Neural progenitor cell (in vitro differentiated cells): ENCODE results near the gene RAB17. TPM values are rescaled to one million over a fixed set of nuclear protein-coding genes. Genes with fewer than 3 reads are reported as not detected.

ENCODE experiments used
- DNase-seq: peaks from one replicate; pipeline ENCODE4 v3.0.0-alpha.2; 2016; ENCODE audit warnings: low spot score
- H2AFZ ChIP-seq: fragments of 200-600 bp; sonication (generic); replicated peaks from 2 replicates; pipeline ENCODE4 v1.6.1; 2016; ENCODE audit warnings: antibody characterized with exemption
- H3F3A ChIP-seq: fragments of 200-600 bp; sonication (generic); 2 replicates; pipeline ENCODE4 v1.6.1; 2016; ENCODE audit warnings: antibody characterized with exemption, low read depth
- H3K27ac ChIP-seq: fragments of 200-600 bp; sonication (generic); 2 replicates; pipeline ENCODE4 v1.5.1; 2016; ENCODE audit warnings: mild to moderate bottlenecking
- H3K27me3 ChIP-seq: fragments of 200-600 bp; sonication (generic); 2 replicates; pipeline ENCODE4 v1.6.1; 2016; ENCODE audit warnings: mild to moderate bottlenecking, moderate library complexity
- H3K36me3 ChIP-seq: fragments of 200-600 bp; sonication (generic); 2 replicates; pipeline ENCODE4 v1.5.1; 2016
- H3K4me1 ChIP-seq: fragments of 200-600 bp; sonication (generic); 2 replicates; pipeline ENCODE4 v1.6.1; 2016; ENCODE audit warnings: mixed run types
- H3K4me2 ChIP-seq: fragments of 200-600 bp; sonication (generic); 2 replicates; pipeline ENCODE4 v1.6.1; 2016
- H3K4me3 ChIP-seq: fragments of 200-600 bp; sonication (generic); 2 replicates; pipeline ENCODE4 v1.5.1; 2016
- H3K79me2 ChIP-seq: fragments of 200-600 bp; sonication (generic); 2 replicates; pipeline ENCODE4 v1.6.1; 2016; ENCODE audit warnings: low read depth
- H3K9ac ChIP-seq: fragments of 200-600 bp; sonication (generic); 2 replicates; pipeline ENCODE4 v1.6.1; 2016
- H3K9me3 ChIP-seq: fragments of 200-600 bp; sonication (generic); 2 replicates; pipeline ENCODE4 v1.5.1; 2016; ENCODE audit warnings: low read depth
- H4K20me1 ChIP-seq: fragments of 200-600 bp; sonication (generic); 2 replicates; pipeline ENCODE4 v1.6.1; 2016; ENCODE audit warnings: low read depth
- H3K27ac Mint-ChIP-seq: 3 replicates; pipeline ENCODE4 v1.8.0; 2021; ENCODE audit warnings: mixed read lengths
- H3K27me3 Mint-ChIP-seq: 2 replicates; pipeline ENCODE4 v1.8.0; 2022; ENCODE audit warnings: low read depth, mild to moderate bottlenecking, inconsistent platforms, moderate library complexity, mixed read lengths; ENCODE audit not compliant: insufficient read depth
- H3K36me3 Mint-ChIP-seq: 3 replicates; pipeline ENCODE4 v1.8.0; 2021; ENCODE audit warnings: mixed read lengths
- H3K4me1 Mint-ChIP-seq: 3 replicates; pipeline ENCODE4 v1.8.0; 2021; ENCODE audit warnings: mixed read lengths
- H3K4me3 Mint-ChIP-seq: 3 replicates; pipeline ENCODE4 v1.8.0; 2021; ENCODE audit warnings: mild to moderate bottlenecking, moderate library complexity, mixed read lengths
- H3K9me3 Mint-ChIP-seq: 3 replicates; pipeline ENCODE4 v1.8.0; 2020; ENCODE audit warnings: mixed read lengths
- EZH2 ChIP-seq: fragments of 200-600 bp; sonication (generic); IDR thresholded peaks from 2 replicates; pipeline ENCODE4 v1.6.1; 2017; ENCODE audit warnings: antibody characterized with exemption, mild to moderate bottlenecking, moderate library complexity
- EZH2phosphoT487 ChIP-seq: fragments of 200-600 bp; sonication (generic); IDR thresholded peaks from 2 replicates; pipeline ENCODE4 v1.6.1; 2017; ENCODE audit warnings: antibody characterized with exemption
- total RNA-seq: library from RNA; depleted of rRNA; stranded (reverse); fragments of >200 nt; gene quantifications from 2 replicates; pipeline ENCODE4 v1.2.3, GENCODE V29; 2015; ENCODE audit warnings: low replicate concordance
- TF ChIP-seq, protein P1 (sequence below): fragments of 200-600 bp; sonication (generic); IDR thresholded peaks from 2 replicates; pipeline ENCODE4 v1.5.1; 2017; ENCODE audit warnings: antibody characterized with exemption, mild to moderate bottlenecking

Gene RAB17
- total RNA-seq, 1 donor from 2014 or later = not detected

DNA sequence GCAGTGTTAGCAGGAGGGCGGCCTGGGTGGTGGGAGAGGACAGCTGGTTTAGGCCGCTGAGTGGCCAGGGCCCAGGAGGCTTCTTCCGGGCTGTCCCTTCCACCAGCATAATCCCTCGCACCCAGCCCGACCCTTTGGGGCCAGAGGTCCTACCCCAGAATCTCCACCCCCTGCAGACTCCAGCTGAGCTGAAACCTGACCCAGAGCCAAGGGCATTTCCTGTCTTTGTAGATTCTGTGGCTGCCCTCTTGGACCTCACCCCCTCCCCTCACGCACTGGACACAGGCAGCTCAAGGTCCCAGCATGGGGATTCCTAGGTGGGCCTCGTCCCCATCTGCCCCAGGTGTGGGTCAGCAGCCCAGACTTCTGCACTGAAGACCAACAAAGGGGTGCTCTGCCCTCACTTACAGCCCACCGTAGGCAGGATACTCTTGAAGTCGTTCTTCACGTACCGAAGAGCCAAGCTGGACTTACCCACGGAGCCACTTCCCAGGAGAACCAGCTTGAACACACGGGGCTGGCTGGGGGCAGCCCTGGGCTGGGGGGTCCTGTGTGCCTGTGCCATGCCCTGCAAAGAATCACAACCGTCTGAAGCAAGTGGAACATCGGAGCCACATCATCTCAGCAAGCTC is 4.8 kb downstream of the RAB17 start:
- Histone ChIP-seq H3K36me3 (no peaks in the 10 kb centered on the region), H3F3A (peaks cover 4% of the 10 kb centered on the region), H3K9ac (no peak overlapping the region), H3K9me3 (no peaks in the 10 kb centered on the region), H3K4me2 (no peak overlapping the region), H3K27ac (no peak overlapping the region), H2AFZ (no peak overlapping the region), H3K4me1 (peaks cover 16% of the 10 kb centered on the region), H3K27me3 (peaks cover 12% of the 10 kb centered on the region), H3K4me3 (no peak overlapping the region), H4K20me1 (no peaks in the 10 kb centered on the region), H3K79me2 (no peaks in the 10 kb centered on the region)
- Mint-ChIP-seq H3K9me3 (peaks cover 4% of the 10 kb centered on the region), H3K36me3 (no peaks in the 10 kb centered on the region), H3K27ac (no peak overlapping the region), H3K4me1 (peaks cover 15% of the 10 kb centered on the region), H3K4me3 (no peak overlapping the region), H3K27me3 (peaks cover 7% of the 10 kb centered on the region)
- no peak for DNase-seq
- TF ChIP-seq EZH2phosphoT487 (no peak), EZH2 (no peak)
- TF ChIP-seq, protein P1, sequence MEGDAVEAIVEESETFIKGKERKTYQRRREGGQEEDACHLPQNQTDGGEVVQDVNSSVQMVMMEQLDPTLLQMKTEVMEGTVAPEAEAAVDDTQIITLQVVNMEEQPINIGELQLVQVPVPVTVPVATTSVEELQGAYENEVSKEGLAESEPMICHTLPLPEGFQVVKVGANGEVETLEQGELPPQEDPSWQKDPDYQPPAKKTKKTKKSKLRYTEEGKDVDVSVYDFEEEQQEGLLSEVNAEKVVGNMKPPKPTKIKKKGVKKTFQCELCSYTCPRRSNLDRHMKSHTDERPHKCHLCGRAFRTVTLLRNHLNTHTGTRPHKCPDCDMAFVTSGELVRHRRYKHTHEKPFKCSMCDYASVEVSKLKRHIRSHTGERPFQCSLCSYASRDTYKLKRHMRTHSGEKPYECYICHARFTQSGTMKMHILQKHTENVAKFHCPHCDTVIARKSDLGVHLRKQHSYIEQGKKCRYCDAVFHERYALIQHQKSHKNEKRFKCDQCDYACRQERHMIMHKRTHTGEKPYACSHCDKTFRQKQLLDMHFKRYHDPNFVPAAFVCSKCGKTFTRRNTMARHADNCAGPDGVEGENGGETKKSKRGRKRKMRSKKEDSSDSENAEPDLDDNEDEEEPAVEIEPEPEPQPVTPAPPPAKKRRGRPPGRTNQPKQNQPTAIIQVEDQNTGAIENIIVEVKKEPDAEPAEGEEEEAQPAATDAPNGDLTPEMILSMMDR = no peak

DNA sequence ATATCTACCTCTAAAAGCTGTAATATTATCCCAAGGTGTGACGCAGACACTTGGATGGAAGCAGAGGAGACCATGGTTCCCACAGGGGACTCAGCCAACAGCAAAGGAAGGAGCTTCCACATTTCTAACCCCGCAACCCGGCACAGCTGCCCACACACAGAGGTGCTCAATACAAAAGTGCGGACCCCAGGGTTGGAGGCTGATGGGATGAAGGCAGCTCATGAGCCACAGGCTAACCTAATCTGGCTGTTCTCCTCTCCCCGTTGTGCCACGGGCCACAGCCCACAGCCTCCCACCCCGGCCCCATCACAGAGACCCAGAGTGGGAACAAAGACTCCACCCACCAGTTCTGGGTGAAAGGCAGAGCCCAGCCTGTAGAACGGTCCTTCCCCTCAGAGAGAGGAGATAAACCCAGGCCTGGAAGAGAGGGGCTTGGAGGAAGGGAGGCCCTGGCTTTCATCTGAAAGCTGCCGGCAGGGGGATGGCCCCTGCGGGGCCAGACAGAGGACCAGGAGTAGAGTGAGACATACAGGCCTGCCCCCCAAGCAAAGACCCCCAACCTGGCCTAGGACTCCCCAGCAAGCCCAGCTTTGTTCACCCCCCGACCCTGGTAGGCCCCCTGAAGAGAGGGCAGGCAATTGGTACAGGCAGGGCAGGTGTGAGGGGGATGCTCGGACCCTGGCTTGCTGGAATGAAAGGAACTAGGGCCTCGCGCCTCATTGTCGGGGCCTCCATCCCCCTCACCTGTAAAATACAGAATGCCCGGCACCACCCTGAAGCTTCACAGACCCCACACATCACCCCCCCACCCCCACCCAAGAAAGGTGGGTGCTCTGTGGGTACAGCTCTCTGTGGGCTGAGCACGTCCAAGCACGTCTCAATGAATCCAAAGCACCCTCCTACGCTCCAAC is 6.9 kb downstream of the RAB17 start:
- Mint-ChIP-seq H3K27ac (no peak overlapping the region), H3K4me3 (no peak overlapping the region), H3K27me3 (peaks cover 10% of the 10 kb centered on the region), H3K36me3 (no peaks in the 10 kb centered on the region), H3K9me3 (peaks cover 4% of the 10 kb centered on the region), H3K4me1 (peaks cover 11% of the 10 kb centered on the region)
- no peak for DNase-seq
- Histone ChIP-seq H3K9me3 (no peaks in the 10 kb centered on the region), H2AFZ (no peak overlapping the region), H4K20me1 (no peaks in the 10 kb centered on the region), H3K4me1 (peaks cover 15% of the 10 kb centered on the region), H3K27me3 (no peaks in the 10 kb centered on the region), H3K79me2 (no peaks in the 10 kb centered on the region), H3K4me3 (no peak overlapping the region), H3K9ac (no peak overlapping the region), H3K27ac (no peak overlapping the region), H3K4me2 (no peak overlapping the region), H3F3A (peaks cover 4% of the 10 kb centered on the region), H3K36me3 (no peaks in the 10 kb centered on the region)
- no peak for TF ChIP-seq EZH2phosphoT487
- TF ChIP-seq, protein P1 = no peak
- TF ChIP-seq EZH2 = no peak

DNA sequence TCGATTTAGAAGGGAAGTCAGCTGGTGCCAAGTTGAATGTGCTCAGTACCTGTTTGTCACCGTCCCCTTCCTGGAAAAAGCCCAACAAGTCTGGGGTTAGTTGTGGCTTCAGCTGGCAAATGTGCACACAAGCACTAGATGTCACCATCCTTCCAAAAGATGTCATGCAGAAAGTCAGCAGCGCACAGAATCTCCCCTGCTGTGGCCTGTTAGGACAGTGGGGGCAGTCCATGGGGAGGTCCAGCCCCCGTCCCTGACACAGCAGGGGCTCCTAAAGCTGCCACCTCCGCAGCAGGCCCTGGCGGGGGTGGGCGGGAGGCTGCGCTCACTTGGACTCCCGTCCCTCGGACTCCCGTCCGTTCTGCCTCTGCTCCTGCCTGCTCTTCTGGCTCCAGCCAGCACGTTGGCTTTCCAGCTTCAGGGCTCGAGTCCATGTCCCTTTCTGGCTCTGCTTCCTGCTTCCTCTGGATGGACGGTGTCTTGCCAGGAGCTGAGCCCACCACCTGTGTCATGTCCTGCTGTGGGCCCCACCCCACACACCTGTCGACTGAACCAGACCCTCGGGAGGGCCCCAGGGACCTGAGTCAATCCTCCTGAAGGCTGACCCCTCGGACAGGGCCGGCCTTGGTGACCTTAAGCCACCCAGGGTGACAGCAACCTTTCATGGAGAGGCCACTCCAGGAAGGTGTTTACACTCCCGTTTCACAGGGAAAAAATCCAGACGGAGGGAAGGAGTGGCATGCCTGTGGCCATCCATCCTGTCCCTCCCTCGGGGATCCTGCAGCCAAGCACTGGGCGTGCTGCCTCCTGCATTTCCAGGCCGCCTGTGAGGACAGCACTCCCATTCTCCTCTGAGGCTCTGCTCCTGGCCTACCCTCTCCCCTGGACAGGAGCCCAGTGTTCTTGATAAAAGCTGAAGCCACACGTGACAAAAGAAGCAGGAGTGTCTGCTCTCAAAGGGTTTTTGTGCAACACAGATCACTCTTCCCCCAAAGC is 8.5 kb downstream of the RAB17 start:
- DNase-seq = peak; percentile 65
- Histone ChIP-seq H3K4me2 (peak overlapping the region; percentile 57), H3K9me3 (no peaks in the 10 kb centered on the region), H3K27me3 (no peaks in the 10 kb centered on the region), H3K27ac (no peak overlapping the region), H3F3A (peaks cover 4% of the 10 kb centered on the region), H3K79me2 (no peaks in the 10 kb centered on the region), H2AFZ (no peak overlapping the region), H4K20me1 (no peaks in the 10 kb centered on the region), H3K4me1 (peaks cover 15% of the 10 kb centered on the region), H3K36me3 (no peaks in the 10 kb centered on the region), H3K9ac (no peak overlapping the region), H3K4me3 (peak overlapping the region; percentile 24)
- no peaks in the 10 kb centered on the region for H3K36me3 Mint-ChIP-seq
- peaks cover 11% of the 10 kb centered on the region for H3K4me1 Mint-ChIP-seq
- H3K27ac Mint-ChIP-seq = no peak overlapping the region
- H3K9me3 Mint-ChIP-seq = no peaks in the 10 kb centered on the region
- peaks cover 5% of the 10 kb centered on the region for H3K27me3 Mint-ChIP-seq
- no peak overlapping the region for H3K4me3 Mint-ChIP-seq
- TF ChIP-seq EZH2 = no peak
- no peak for TF ChIP-seq EZH2phosphoT487
- TF ChIP-seq, protein P1 = peak; percentile 56
